HCT116 (cell line): ENCODE data around the gene GRM1. TPM values are rescaled to one million over a fixed set of nuclear protein-coding genes. Genes with fewer than 3 reads are reported as not detected.

Source experiments
- ATAC-seq: fragments of 200-7000 bp; cut with Tn5 transposase; 2 replicates; pipeline ENCODE4 v1.9.1; 2020; ENCODE audit warnings: mild to moderate bottlenecking, moderate library complexity
- BruUV-seq: library from RNA; stranded (reverse); fragments of 400-500 nt; replicated peaks from 2 replicates; lab custom pipeline; 2021; lab: Mats Ljungman, UMichigan
- CTCF ChIA-PET: fragments of 300-600 bp; sonication (Branson Sonifier 250); formaldehyde crosslinking; loops from one replicate; lab custom pipeline; 2021; ENCODE audit warnings: antibody characterized with exemption; lab: Charles Lee
- POLR2A ChIA-PET: fragments of 300-600, 350-600 bp; sonication (Branson Sonifier 250); formaldehyde crosslinking; loops from one replicate; lab custom pipeline; 2021; ENCODE audit warnings: antibody characterized with exemption; lab: Charles Lee
- RAD21 ChIA-PET, 2 experiments: fragments of 300-600 bp; sonication (Branson Sonifier 250); formaldehyde crosslinking; loops; one replicate each; lab custom pipeline; 2023; ENCODE audit warnings: low total read pairs in 2 of 2; ENCODE audit not compliant: uncharacterized antibody in 2 of 2, unreplicated experiment in 2 of 2, low non-redundant PET in 1 of 2; lab: Charles Lee
- DNase-seq: peaks from one replicate; pipeline ENCODE4 v3.0.0-alpha.2; 2010; ENCODE audit warnings: low read depth, low spot score
- H2AFZ ChIP-seq: fragments of 200-600 bp; shearing (Covaris generic), sonication (generic); 2 replicates; pipeline ENCODE4 v1.6.1; 2017; ENCODE audit warnings: low read depth, mixed run types, mixed read lengths, antibody characterized with exemption, low read length; ENCODE audit not compliant: poor library complexity, severe bottlenecking
- H3K27ac ChIP-seq: 2 replicates; pipeline ENCODE4 v1.5.1; 2012; ENCODE audit warnings: low read depth, low read length
- H3K27me3 ChIP-seq: fragments of 200-600 bp; sonication (generic); 2 replicates; pipeline ENCODE4 v1.6.1; 2016; ENCODE audit warnings: mixed run types, low read length, mixed read lengths; ENCODE audit not compliant: insufficient read depth
- H3K36me3 ChIP-seq, 2 experiments: fragments of 200-500 bp in 1 of 2; fragments of 200-600 bp in 1 of 2; sonication (Bioruptor generic) in 1 of 2; sonication (generic) in 1 of 2; 2 replicates each; pipeline versions ENCODE4 v1.5.1 to v1.6.1; 2014 to 2016; ENCODE audit warnings: low read length in 2 of 2, inconsistent platforms in 1 of 2, mixed read lengths in 1 of 2, mixed run types in 1 of 2; ENCODE audit not compliant: insufficient read depth in 2 of 2, control insufficient read depth in 1 of 2
- H3K4me1 ChIP-seq, 2 experiments: fragments of 200-600 bp in 1 of 2; sonication (generic) in 1 of 2; 2 replicates each; pipeline versions ENCODE4 v1.5.1 to v1.6.1; 2012 to 2017; ENCODE audit warnings: low read length in 2 of 2, inconsistent platforms in 1 of 2, mild to moderate bottlenecking in 1 of 2, mixed read lengths in 1 of 2, mixed run types in 1 of 2, moderate library complexity in 1 of 2; ENCODE audit not compliant: insufficient read depth in 2 of 2, control insufficient read depth in 1 of 2
- H3K4me2 ChIP-seq: fragments of 200-600 bp; sonication (generic); 2 replicates; pipeline ENCODE4 v1.6.1; 2017; ENCODE audit warnings: mixed run types, low read length, mixed read lengths
- H3K4me3 ChIP-seq, 2 experiments: fragments of 200-600 bp in 1 of 2; sonication (generic) in 1 of 2; replicated peaks in 1 of 2; 2 replicates each; pipeline ENCODE4 v1.5.1; 2011 to 2016; ENCODE audit warnings: low read length in 2 of 2, control low read depth in 1 of 2, low read depth in 1 of 2, mild to moderate bottlenecking in 1 of 2, mixed read lengths in 1 of 2, mixed run types in 1 of 2
- H3K79me2 ChIP-seq: fragments of 200-600 bp; sonication (generic); 2 replicates; pipeline ENCODE4 v1.6.1; 2017; ENCODE audit warnings: mild to moderate bottlenecking, mixed run types, low read length, moderate library complexity, mixed read lengths; ENCODE audit not compliant: insufficient read depth
- H3K9ac ChIP-seq: fragments of 200-600 bp; sonication (generic); 2 replicates; pipeline ENCODE4 v1.6.1; 2016; ENCODE audit warnings: low read length, mixed read lengths
- H3K9me2 ChIP-seq: fragments of 200-600 bp; sonication (generic), shearing (Covaris generic); 2 replicates; pipeline ENCODE4 v1.6.1; 2017; ENCODE audit warnings: mixed run types, mild to moderate bottlenecking, moderate library complexity; ENCODE audit not compliant: insufficient read depth
- H3K9me3 ChIP-seq, 2 experiments: fragments of 200-500 bp in 1 of 2; fragments of 200-600 bp in 1 of 2; sonication (Bioruptor generic) in 1 of 2; sonication (generic) in 1 of 2; 2 replicates each; pipeline ENCODE4 v1.6.1; 2014 to 2017; ENCODE audit warnings: low read length in 2 of 2, mixed read lengths in 2 of 2, inconsistent platforms in 1 of 2, low read depth in 1 of 2, mild to moderate bottlenecking in 1 of 2, mixed run types in 1 of 2, moderate library complexity in 1 of 2; ENCODE audit not compliant: control insufficient read depth in 1 of 2, insufficient read depth in 1 of 2
- H4K20me1 ChIP-seq: fragments of 200-600 bp; sonication (generic), shearing (Covaris generic); 2 replicates; pipeline ENCODE4 v1.6.1; 2017; ENCODE audit warnings: mixed run types, mild to moderate bottlenecking, moderate library complexity; ENCODE audit not compliant: insufficient read depth
- CBX3 ChIP-seq: IDR thresholded peaks from 2 replicates; pipeline ENCODE4 v1.6.1; 2012; ENCODE audit warnings: low read depth
- CEBPB ChIP-seq: IDR thresholded peaks from 2 replicates; pipeline ENCODE4 v1.6.1; 2012; ENCODE audit warnings: low read depth
- EGR1 ChIP-seq: IDR thresholded peaks from 2 replicates; pipeline ENCODE4 v1.6.1; 2012; ENCODE audit warnings: low read depth
- ELF1 ChIP-seq: IDR thresholded peaks from 2 replicates; pipeline ENCODE4 v1.6.1; 2012; ENCODE audit warnings: low read depth, borderline replicate concordance
- EZH2 ChIP-seq: fragments of 200-600 bp; sonication (generic); IDR thresholded peaks from 2 replicates; pipeline ENCODE4 v1.6.1; 2017; ENCODE audit warnings: antibody characterized with exemption, mixed run types
- EZH2phosphoT487 ChIP-seq: fragments of 200-600 bp; IDR thresholded peaks from 2 replicates; pipeline ENCODE4 v1.6.1; 2018; ENCODE audit warnings: antibody characterized with exemption, borderline replicate concordance
- FOSL1 ChIP-seq: IDR thresholded peaks from 2 replicates; pipeline ENCODE4 v1.6.1; 2012; ENCODE audit warnings: low read depth
- JUND ChIP-seq: IDR thresholded peaks from 2 replicates; pipeline ENCODE4 v1.6.1; 2012
- POLR2AphosphoS5 ChIP-seq: IDR thresholded peaks from 2 replicates; pipeline ENCODE4 v1.6.1; 2011; ENCODE audit warnings: mild to moderate bottlenecking, low read depth, low read length, moderate library complexity
- RAD21 ChIP-seq: IDR thresholded peaks from 2 replicates; pipeline ENCODE4 v1.6.1; 2012; ENCODE audit warnings: low read depth, mild to moderate bottlenecking
- SP1 ChIP-seq: IDR thresholded peaks from 2 replicates; pipeline ENCODE4 v1.6.1; 2012; ENCODE audit warnings: low read depth
- TCF7L2 ChIP-seq: IDR thresholded peaks from 2 replicates; pipeline ENCODE4 v1.7.0; 2011; ENCODE audit warnings: borderline replicate concordance, inconsistent platforms; ENCODE audit not compliant: insufficient read depth, insufficient read length; ENCODE audit errors: extremely low read depth
- YY1 ChIP-seq: IDR thresholded peaks from 2 replicates; pipeline ENCODE4 v1.6.1; 2011; ENCODE audit warnings: low read length, low read depth, moderate library complexity, mild to moderate bottlenecking; ENCODE audit not compliant: insufficient replicate concordance; ENCODE audit errors: extremely low read depth
- intact Hi-C: fragments of 100-400 bp; cut with micrococcal nuclease; formaldehyde crosslinking; loops from 2 replicates; pipeline ENCODE4 v1.10.0; 2022
- total RNA-seq: library from RNA; stranded (reverse); gene quantifications from one replicate; pipeline ENCODE4 v1.2.1, GENCODE V29; 2021; ENCODE audit not compliant: unreplicated experiment
- TF ChIP-seq, protein P1 (sequence below): IDR thresholded peaks from 2 replicates; pipeline ENCODE4 v1.6.1; 2012
- TF ChIP-seq, protein P2 (sequence below), 3 experiments: fragments of 200-600 bp in 1 of 3; sonication (generic) in 1 of 3; IDR thresholded peaks in 2 of 3; conservative IDR thresholded peaks in 1 of 3; 2 replicates each; pipeline ENCODE4 v1.5.1; 2012 to 2017; ENCODE audit warnings: low read depth in 2 of 3, low read length in 2 of 3, antibody characterized with exemption in 1 of 3, borderline replicate concordance in 1 of 3, control low read depth in 1 of 3, mild to moderate bottlenecking in 1 of 3, mixed read lengths in 1 of 3, mixed run types in 1 of 3, moderate library complexity in 1 of 3; ENCODE audit not compliant: insufficient read depth in 1 of 3

GRM1 gene
- total RNA-seq, 1 experiment from 2014 or later = not detected

DNA sequence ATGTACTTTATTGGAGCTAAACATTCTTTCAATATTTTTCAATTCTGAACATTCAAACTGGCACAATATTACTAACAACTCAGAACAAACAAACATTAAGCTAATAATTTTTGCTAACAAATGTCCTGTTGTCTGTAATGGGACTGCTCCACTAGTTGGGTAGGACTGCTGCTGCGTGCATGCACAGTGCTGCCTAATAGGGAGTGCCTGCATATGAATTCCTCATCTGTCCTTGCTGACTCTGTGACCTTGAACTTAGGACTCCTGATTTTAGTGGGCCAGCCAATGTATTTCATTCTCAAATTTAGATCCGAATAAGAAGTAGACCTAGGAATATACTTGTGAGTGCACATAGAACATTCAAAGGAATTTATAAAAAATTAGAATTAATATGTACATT, 318.2 kb downstream of the GRM1 start:
- no peaks in the 10 kb centered on the region for H3K4me1 ChIP-seq
- DNase-seq (no peak), ATAC-seq (no peak)
- ChIA-PET RAD21 (no interaction called here), POLR2A (no interaction called here), CTCF (no interaction called here)
- TF ChIP-seq, protein P1, sequence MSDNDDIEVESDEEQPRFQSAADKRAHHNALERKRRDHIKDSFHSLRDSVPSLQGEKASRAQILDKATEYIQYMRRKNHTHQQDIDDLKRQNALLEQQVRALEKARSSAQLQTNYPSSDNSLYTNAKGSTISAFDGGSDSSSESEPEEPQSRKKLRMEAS = no peak
- no peak for TF ChIP-seq EGR1
- no peak for TF ChIP-seq TCF7L2
- TF ChIP-seq CBX3 = no peak
- no peak for TF ChIP-seq SP1
- no peak for TF ChIP-seq FOSL1
- no peak for TF ChIP-seq POLR2AphosphoS5
- TF ChIP-seq EZH2phosphoT487 = no peak
- intact Hi-C loops = no loop called here
- no peaks in the 10 kb centered on the region for H3K9me3 ChIP-seq
- H3K27ac ChIP-seq = no peak overlapping the region
- H3K79me2 ChIP-seq = no peaks in the 10 kb centered on the region
- no peak overlapping the region for H3K9ac ChIP-seq
- H3K27me3 ChIP-seq = no peaks in the 10 kb centered on the region
- no peaks in the 10 kb centered on the region for H3K36me3 ChIP-seq
- no TSS peak for BruUV-seq
- no peaks in the 10 kb centered on the region for H4K20me1 ChIP-seq
- no peak overlapping the region for H3K4me2 ChIP-seq
- H3K4me3 ChIP-seq = no peak overlapping the region
- H2AFZ ChIP-seq = no peak overlapping the region
- no peaks in the 10 kb centered on the region for H3K9me2 ChIP-seq

DNA sequence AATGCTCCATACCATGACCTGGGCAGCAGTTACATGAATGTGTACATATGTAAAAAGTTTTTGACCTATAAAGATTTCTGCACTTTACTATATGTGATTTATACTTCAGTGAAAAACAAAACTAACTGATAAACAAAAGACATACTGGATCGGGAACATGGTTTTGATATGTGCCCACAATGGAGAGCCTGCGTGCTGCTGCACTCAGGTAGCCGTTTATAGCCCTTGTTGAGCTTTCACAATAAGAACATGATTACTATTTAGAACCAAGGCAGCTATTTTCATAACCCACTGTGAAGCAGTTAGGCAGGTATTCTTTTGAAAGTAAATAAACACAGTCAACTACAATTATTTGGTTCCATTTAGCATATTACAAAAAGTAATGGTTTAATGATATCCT, 318.8 kb downstream of the GRM1 start:
- no peak overlapping the region for H3K27ac ChIP-seq
- H4K20me1 ChIP-seq = no peaks in the 10 kb centered on the region
- DNase-seq = no peak
- POLR2A ChIA-PET = no interaction called here
- no peak for TF ChIP-seq EZH2
- TF ChIP-seq, protein P1 = no peak
- TF ChIP-seq TCF7L2 = no peak
- TF ChIP-seq JUND = no peak
- no peak for TF ChIP-seq FOSL1
- TF ChIP-seq POLR2AphosphoS5 = no peak
- TF ChIP-seq CEBPB = no peak
- no peak for TF ChIP-seq EGR1
- TF ChIP-seq RAD21 = no peak
- TF ChIP-seq ELF1 = no peak
- TF ChIP-seq, protein P2, sequence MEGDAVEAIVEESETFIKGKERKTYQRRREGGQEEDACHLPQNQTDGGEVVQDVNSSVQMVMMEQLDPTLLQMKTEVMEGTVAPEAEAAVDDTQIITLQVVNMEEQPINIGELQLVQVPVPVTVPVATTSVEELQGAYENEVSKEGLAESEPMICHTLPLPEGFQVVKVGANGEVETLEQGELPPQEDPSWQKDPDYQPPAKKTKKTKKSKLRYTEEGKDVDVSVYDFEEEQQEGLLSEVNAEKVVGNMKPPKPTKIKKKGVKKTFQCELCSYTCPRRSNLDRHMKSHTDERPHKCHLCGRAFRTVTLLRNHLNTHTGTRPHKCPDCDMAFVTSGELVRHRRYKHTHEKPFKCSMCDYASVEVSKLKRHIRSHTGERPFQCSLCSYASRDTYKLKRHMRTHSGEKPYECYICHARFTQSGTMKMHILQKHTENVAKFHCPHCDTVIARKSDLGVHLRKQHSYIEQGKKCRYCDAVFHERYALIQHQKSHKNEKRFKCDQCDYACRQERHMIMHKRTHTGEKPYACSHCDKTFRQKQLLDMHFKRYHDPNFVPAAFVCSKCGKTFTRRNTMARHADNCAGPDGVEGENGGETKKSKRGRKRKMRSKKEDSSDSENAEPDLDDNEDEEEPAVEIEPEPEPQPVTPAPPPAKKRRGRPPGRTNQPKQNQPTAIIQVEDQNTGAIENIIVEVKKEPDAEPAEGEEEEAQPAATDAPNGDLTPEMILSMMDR (IDR thresholded peaks at IDR 0.05 in 2 of 3, conservative IDR thresholded peaks at IDR 0.05 in 1 of 3; ENCODE audit: borderline replicate concordance in 1 of 3, insufficient read depth in 1 of 3, low read depth in 2 of 3, low read length in 2 of 3) = no peak
- no peak for TF ChIP-seq YY1
- TF ChIP-seq, all 23 proteins: peak for 0
- RAD21 ChIA-PET = no interaction called here
- H3K9me3 ChIP-seq = no peaks in the 10 kb centered on the region
- intact Hi-C loops = no loop called here
- no peak for ATAC-seq
- H2AFZ ChIP-seq = no peak overlapping the region
- H3K4me2 ChIP-seq = no peak overlapping the region
- CTCF ChIA-PET = no interaction called here
- no TSS peak for BruUV-seq
- H3K4me3 ChIP-seq = no peak overlapping the region
- H3K36me3 ChIP-seq = no peaks in the 10 kb centered on the region
- H3K9me2 ChIP-seq = no peaks in the 10 kb centered on the region
- H3K27me3 ChIP-seq = no peaks in the 10 kb centered on the region
- no peaks in the 10 kb centered on the region for H3K4me1 ChIP-seq
- H3K9ac ChIP-seq = no peak overlapping the region
- H3K79me2 ChIP-seq = no peaks in the 10 kb centered on the region
